HG03439 (cell line): Measurements from ENCODE around the gene DHRS9.

Experiments used
- ATAC-seq: cut with Tn5 transposase; IDR thresholded peaks from one replicate; pipeline ENCODE4 v1.9.1; 2021; ENCODE audit warnings: mild to moderate bottlenecking, moderate library complexity; ENCODE audit not compliant: unreplicated experiment

Gene DHRS9

GRCh38 chr2:169093535-169093934, 24.2 kb downstream of the DHRS9 start:
- no peak for ATAC-seq

GRCh38 chr2:169094676-169095075, 25.3 kb downstream of the DHRS9 start:
- no peak for ATAC-seq

- no peak for ATAC-seq
Observed at GRCh38 chr2:169095621-169096105, 26.3 kb downstream of the DHRS9 start.

- ATAC-seq: no peak
Observed at GRCh38 chr2:169104848-169105247, 35.5 kb downstream of the DHRS9 start.

- no peak for ATAC-seq
Observed at GRCh38 chr2:169105476-169105875, 36.1 kb downstream of the DHRS9 start.

- no peak for ATAC-seq
Observed at GRCh38 chr2:169106134-169106533, 36.8 kb downstream of the DHRS9 start.

- ATAC-seq: no peak
Observed at GRCh38 chr2:169106563-169107545, 37.5 kb downstream of the DHRS9 start.

GRCh38 chr2:169107645-169108044, 38.3 kb downstream of the DHRS9 start:
- ATAC-seq: peak; percentile 68

GRCh38 chr2:169108099-169108884, 38.9 kb downstream of the DHRS9 start:
- no peak for ATAC-seq

- peak; percentile 46 for ATAC-seq
Observed at GRCh38 chr2:169109502-169110409, 40.4 kb downstream of the DHRS9 start.

- no peak for ATAC-seq
Observed at GRCh38 chr2:169110419-169110818, 41.1 kb downstream of the DHRS9 start.

GRCh38 chr2:169110916-169111315, 41.6 kb downstream of the DHRS9 start:
- ATAC-seq: no peak

GRCh38 chr2:169112841-169113240, 43.5 kb downstream of the DHRS9 start:
- ATAC-seq: no peak

GRCh38 chr2:169114056-169114455, 44.7 kb downstream of the DHRS9 start:
- ATAC-seq: no peak

GRCh38 chr2:169116327-169116726, 47.0 kb downstream of the DHRS9 start:
- no peak for ATAC-seq

- no peak for ATAC-seq
Observed at GRCh38 chr2:169116993-169117392, 47.6 kb downstream of the DHRS9 start.

- ATAC-seq: no peak
Observed at GRCh38 chr2:169118060-169118459, 48.7 kb downstream of the DHRS9 start.

- no peak for ATAC-seq
Observed at GRCh38 chr2:169119123-169119760, 49.9 kb downstream of the DHRS9 start.

GRCh38 chr2:169119851-169120250, 50.5 kb downstream of the DHRS9 start:
- ATAC-seq: no peak

- no peak for ATAC-seq
Observed at GRCh38 chr2:169129703-169130243, 60.4 kb downstream of the DHRS9 start.
